ENCODE measurements around the gene KAZN.

GRCh38 chr1:15049067-15049466 is 450.6 kb downstream of the KAZN start:
- no peak for TF ChIP-seq POLR2A (IDR thresholded peaks at IDR 0.05)
- TF ChIP-seq CTCF (IDR thresholded peaks at IDR 0.05): no peak

Data from testis (tissue), 2 donors.